Stimulated activated CD4-positive, alpha-beta T cell treated with anti-CD3 and anti-CD28 coated beads, Interleukin-1b, Interleukin-23, amount 100 ng/mL, for 48 hours (primary cell): Measurements from ENCODE around the gene RAB1B.

Source experiments
- DNase-seq: peaks from one replicate; pipeline ENCODE4 v3.0.0-alpha.2; 2020

RAB1B gene

GRCh38 chr11:66325263-66325671, 56.8 kb downstream of the RAB1B start:
- no peak for DNase-seq

GRCh38 chr11:66326261-66327111, 58.0 kb downstream of the RAB1B start:
- no peak for DNase-seq
